ENCODE results near the gene MGLL.

DNA sequence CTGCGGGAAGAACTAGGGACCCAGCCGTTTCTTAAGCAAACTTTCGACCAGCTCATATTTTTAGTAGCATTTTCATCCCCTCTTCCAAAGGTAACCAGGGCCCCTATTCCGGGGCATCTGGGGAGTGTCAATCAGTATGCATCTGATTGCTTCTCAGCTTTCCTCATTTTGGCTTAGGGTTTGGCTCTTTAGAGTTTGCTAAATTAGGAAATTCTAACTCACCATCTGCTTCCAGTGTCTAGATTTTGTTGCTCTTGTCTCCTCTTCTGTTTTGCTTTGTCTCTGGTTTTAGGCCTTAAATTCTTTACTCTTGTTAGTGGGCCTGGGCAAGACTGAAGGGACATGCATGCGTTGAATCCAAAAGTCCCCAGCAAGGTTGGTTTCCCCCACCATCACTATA is 159.2 kb downstream of the MGLL start:
- TF ChIP-seq, protein P1, sequence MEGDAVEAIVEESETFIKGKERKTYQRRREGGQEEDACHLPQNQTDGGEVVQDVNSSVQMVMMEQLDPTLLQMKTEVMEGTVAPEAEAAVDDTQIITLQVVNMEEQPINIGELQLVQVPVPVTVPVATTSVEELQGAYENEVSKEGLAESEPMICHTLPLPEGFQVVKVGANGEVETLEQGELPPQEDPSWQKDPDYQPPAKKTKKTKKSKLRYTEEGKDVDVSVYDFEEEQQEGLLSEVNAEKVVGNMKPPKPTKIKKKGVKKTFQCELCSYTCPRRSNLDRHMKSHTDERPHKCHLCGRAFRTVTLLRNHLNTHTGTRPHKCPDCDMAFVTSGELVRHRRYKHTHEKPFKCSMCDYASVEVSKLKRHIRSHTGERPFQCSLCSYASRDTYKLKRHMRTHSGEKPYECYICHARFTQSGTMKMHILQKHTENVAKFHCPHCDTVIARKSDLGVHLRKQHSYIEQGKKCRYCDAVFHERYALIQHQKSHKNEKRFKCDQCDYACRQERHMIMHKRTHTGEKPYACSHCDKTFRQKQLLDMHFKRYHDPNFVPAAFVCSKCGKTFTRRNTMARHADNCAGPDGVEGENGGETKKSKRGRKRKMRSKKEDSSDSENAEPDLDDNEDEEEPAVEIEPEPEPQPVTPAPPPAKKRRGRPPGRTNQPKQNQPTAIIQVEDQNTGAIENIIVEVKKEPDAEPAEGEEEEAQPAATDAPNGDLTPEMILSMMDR (IDR thresholded peaks at IDR 0.05), result no peak
- TF ChIP-seq POLR2A (IDR thresholded peaks at IDR 0.05), result no peak
- no peak for TF ChIP-seq EP300 (IDR thresholded peaks at IDR 0.05)
- no peak for TF ChIP-seq POLR2AphosphoS5 (IDR thresholded peaks at IDR 0.05)
